Spleen (tissue), 11 donors: ENCODE results near the gene CYP2A13. TPM values are rescaled to one million over a fixed set of nuclear protein-coding genes. Genes with fewer than 3 reads are reported as not detected.

Source experiments
- DNase-seq: peaks from one replicate; pipeline ENCODE4 v3.0.0-alpha.2; 2020
- H3K27ac ChIP-seq, 8 donors: fragments of 200-600 bp; sonication (generic) in 7 of 8; 1 replicate in 4 of 8; 2 replicates in 4 of 8; pipeline versions ENCODE4 v1.5.0 to v1.8.0; 2016 to 2021; ENCODE audit warnings: inconsistent platforms in 4 of 8, mild to moderate bottlenecking in 4 of 8, moderate library complexity in 1 of 8
- H3K27me3 ChIP-seq, 7 donors: fragments of 200-600 bp; sonication (generic) in 6 of 7; replicated peaks in 1 of 7; 1 replicate in 4 of 7; 2 replicates in 3 of 7; pipeline versions ENCODE4 v1.5.0 to v1.8.0; 2016 to 2021; ENCODE audit warnings: inconsistent platforms in 3 of 7, mild to moderate bottlenecking in 1 of 7
- H3K36me3 ChIP-seq, 6 donors: fragments of 200-600 bp; sonication (generic) in 5 of 6; 1 replicate in 4 of 6; 2 replicates in 2 of 6; pipeline versions ENCODE4 v1.5.0 to v1.8.0; 2016 to 2021; ENCODE audit warnings: inconsistent platforms in 2 of 6
- H3K4me1 ChIP-seq, 6 donors: fragments of 200-600 bp; sonication (generic) in 5 of 6; 1 replicate in 3 of 6; 2 replicates in 3 of 6; pipeline versions ENCODE4 v1.5.0 to v1.8.0; 2016 to 2021; ENCODE audit warnings: inconsistent platforms in 3 of 6
- H3K4me3 ChIP-seq, 8 donors: fragments of 200-600 bp; sonication (generic) in 7 of 8; 1 replicate in 4 of 8; 2 replicates in 4 of 8; pipeline versions ENCODE4 v1.5.0 to v1.8.0; 2016 to 2021; ENCODE audit warnings: inconsistent platforms in 4 of 8, mild to moderate bottlenecking in 4 of 8, moderate library complexity in 2 of 8
- H3K9me3 ChIP-seq, 8 donors: fragments of 200-600 bp; sonication (generic) in 7 of 8; 1 replicate in 4 of 8; 2 replicates in 4 of 8; pipeline versions ENCODE4 v1.5.0 to v1.8.0; 2016 to 2021; ENCODE audit warnings: inconsistent platforms in 4 of 8
- POLR2A ChIP-seq, 3 donors: fragments of 450-650 bp; IDR thresholded peaks; one replicate each; pipeline ENCODE4 v1.5.1; 2017; ENCODE audit warnings: antibody characterized with exemption in 3 of 3, mild to moderate bottlenecking in 1 of 3
- POLR2AphosphoS5 ChIP-seq, 3 donors: sonication (generic); formaldehyde crosslinking; IDR thresholded peaks; one replicate each; pipeline ENCODE4 v1.5.1; 2017; ENCODE audit warnings: antibody characterized with exemption in 3 of 3
- WGBS, 5 donors: extraction: QIAGEN DNeasy Blood & Tissue Kit in 3 of 5; methylation state at CpG; one replicate each; pipeline versions ENCODE4 v1.1.5 to v1.1.7; 2013 to 2018; 5-methylcytosine and 5-hydroxymethylcytosine counted together
- intact Hi-C: fragments of 100-400 bp; cut with DNase I; formaldehyde crosslinking; loops from one replicate; pipeline ENCODE4 v1.15.0; 2023; ENCODE audit warnings: low total_unique reads
- polyA plus RNA-seq, 3 donors: library from polyadenylated mRNA; stranded (reverse); fragments of 200-250 nt; gene quantifications; one replicate each; pipeline ENCODE4 v1.2.1, GENCODE V29; 2013
- total RNA-seq, 7 donors: library from RNA; depleted of rRNA in 3 of 7; stranded (reverse); fragments of >200 nt in 3 of 7; fragmentation: NEBNext Ultra II Directional in 4 of 7; extraction: Animal tissue kit (Norgen Biotek cat#: 25700) in 4 of 7; gene quantifications; one replicate each; pipeline versions ENCODE4 v1.1.0 to v1.2.1, GENCODE V29; 2016 to 2021
- TF ChIP-seq, protein P1 (sequence below), 11 experiments: fragments of 200-600 bp in 7 of 11; fragments of 450-650 bp in 4 of 11; sonication (generic) in 4 of 11; IDR thresholded peaks in 8 of 11; conservative IDR thresholded peaks in 3 of 11; 1 replicate in 7 of 11; 2 replicates in 4 of 11; pipeline versions ENCODE4 v1.4.0 to v1.8.0; 2016 to 2021; ENCODE audit warnings: antibody characterized with exemption in 11 of 11, inconsistent platforms in 4 of 11, mild to moderate bottlenecking in 1 of 11
- donor health status: healthy with polysubstance abuse.
- donor health status: DM: no; HTN: no; CAD: no; lungs with moderate emphysema.
- donor health status: DM: no; HTN: no; CAD: no.
- donor health status: Bipolar disorder and iron deficiency.
- donor health status: healthy.
- donor health status: DM: no; HTN: no; CAD: no.
- donor health status: DM: yes; HTN: yes; CAD: no.

The CYP2A13 gene
- total and polyA plus RNA-seq, 10 donors: not detected

DNA sequence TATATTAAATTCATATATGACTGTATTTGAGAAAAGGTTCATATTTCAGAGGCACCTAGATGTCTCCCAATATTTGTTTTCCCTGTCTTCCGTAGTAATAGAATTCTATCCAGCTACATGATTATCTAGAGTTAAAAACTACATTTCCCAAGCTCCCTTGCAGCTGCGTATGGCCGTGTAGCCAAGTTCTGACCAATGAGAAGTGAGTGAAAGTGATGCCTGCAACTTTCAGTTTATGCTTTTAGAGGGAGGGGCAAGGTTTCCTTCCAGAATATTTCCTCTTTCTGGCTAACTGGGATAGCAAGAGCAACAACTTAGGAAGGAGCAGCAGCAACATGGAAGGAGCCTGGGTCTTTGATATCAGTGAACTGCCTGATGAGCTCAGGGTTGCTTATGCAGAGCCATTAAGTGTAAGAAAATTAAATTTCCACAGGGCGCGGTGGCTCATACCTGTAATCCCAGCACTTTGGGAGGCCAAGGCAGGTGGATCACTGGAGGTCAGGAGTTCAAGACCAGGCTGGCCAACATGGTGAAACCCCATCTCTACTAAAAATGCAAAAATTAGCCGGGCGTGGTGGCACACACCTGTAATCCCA is 23.2 kb upstream of the CYP2A13 start:
- intact Hi-C loops: no loop called here
- TF ChIP-seq, protein P1, sequence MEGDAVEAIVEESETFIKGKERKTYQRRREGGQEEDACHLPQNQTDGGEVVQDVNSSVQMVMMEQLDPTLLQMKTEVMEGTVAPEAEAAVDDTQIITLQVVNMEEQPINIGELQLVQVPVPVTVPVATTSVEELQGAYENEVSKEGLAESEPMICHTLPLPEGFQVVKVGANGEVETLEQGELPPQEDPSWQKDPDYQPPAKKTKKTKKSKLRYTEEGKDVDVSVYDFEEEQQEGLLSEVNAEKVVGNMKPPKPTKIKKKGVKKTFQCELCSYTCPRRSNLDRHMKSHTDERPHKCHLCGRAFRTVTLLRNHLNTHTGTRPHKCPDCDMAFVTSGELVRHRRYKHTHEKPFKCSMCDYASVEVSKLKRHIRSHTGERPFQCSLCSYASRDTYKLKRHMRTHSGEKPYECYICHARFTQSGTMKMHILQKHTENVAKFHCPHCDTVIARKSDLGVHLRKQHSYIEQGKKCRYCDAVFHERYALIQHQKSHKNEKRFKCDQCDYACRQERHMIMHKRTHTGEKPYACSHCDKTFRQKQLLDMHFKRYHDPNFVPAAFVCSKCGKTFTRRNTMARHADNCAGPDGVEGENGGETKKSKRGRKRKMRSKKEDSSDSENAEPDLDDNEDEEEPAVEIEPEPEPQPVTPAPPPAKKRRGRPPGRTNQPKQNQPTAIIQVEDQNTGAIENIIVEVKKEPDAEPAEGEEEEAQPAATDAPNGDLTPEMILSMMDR (IDR thresholded peaks at IDR 0.05 in 8 of 11, conservative IDR thresholded peaks at IDR 0.05 in 3 of 11): no peak
- TF ChIP-seq POLR2A (IDR thresholded peaks at IDR 0.05) (no peak), POLR2AphosphoS5 (IDR thresholded peaks at IDR 0.05) (no peak)
- no peak for DNase-seq
- H3K27ac ChIP-seq: no peak overlapping the region
- peaks cover 0 to 38% (median 4%) of the 10 kb centered on the region in 7 donors for H3K27me3 ChIP-seq
- H3K4me3 ChIP-seq: no peak overlapping the region
- H3K9me3 ChIP-seq: no peaks in the 10 kb centered on the region
- 60 to 72% (median 63%) methylated on average over 7 of the region's 7 CpGs for WGBS, 5 donors
- H3K36me3 ChIP-seq: no peaks in the 10 kb centered on the region
- no peaks in the 10 kb centered on the region for H3K4me1 ChIP-seq

- DNase-seq: no peak
- 82 to 96% (median 90%) methylated on average over 3 of the region's 3 CpGs for WGBS, 5 donors
- intact Hi-C loops: no loop called here
- Histone ChIP-seq H3K27me3 (peaks cover 0 to 28% (median 0%) of the 10 kb centered on the region in 7 donors), H3K36me3 (no peaks in the 10 kb centered on the region), H3K4me1 (no peaks in the 10 kb centered on the region), H3K9me3 (peaks cover 0 to 28% (median 24%) of the 10 kb centered on the region in 8 donors), H3K27ac (no peak overlapping the region), H3K4me3 (no peak overlapping the region)
- no peak for TF ChIP-seq POLR2AphosphoS5 (IDR thresholded peaks at IDR 0.05)
- TF ChIP-seq, protein P1 (IDR thresholded peaks at IDR 0.05 in 8 of 11, conservative IDR thresholded peaks at IDR 0.05 in 3 of 11): no peak
- no peak for TF ChIP-seq POLR2A (IDR thresholded peaks at IDR 0.05)
Observed at GRCh38 chr19:41076286-41076685, 12.0 kb upstream of the CYP2A13 start.

- 68 to 79% (median 74%) methylated on average over 2 of the region's 2 CpGs for WGBS, 5 donors
Observed at GRCh38 chr19:41083516-41083915, 4.7 kb upstream of the CYP2A13 start.

DNA sequence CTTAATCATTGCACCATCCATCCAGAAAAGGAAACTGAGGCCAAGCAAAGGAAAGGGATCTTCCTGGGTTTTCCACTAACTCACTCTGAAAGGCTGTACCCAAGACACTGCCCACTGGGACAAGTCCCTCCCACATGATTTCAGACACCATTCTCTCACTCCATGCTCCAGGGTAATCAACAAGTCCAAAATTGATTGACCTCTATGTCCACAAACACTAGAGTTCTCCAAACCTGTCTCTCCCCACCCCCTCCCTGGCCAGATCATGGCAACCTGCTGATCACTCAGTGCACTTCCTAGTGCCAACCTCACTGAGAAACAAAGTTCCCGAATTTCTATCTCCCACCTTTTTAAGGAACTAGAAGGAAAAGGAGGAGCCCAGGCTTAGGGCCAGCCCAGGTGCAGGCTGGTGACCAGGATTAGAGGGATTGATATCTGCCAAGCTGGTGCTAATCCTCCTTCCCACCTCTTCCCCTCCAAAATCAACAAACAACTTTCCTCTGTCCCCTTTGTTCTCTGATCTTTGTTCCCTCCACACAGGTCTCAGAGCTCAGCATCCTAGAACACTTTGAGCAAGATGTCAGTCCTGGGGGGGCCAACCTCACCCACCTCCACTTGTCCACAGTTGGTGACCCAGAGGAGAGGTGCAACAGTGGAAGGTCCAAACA is 2.4 kb upstream of the CYP2A13 start:
- intact Hi-C loops: no loop called here

More at GRCh38 chr19:41083516-41083915, 4.7 kb upstream of the CYP2A13 start:
- no peak for DNase-seq
- H3K4me1 ChIP-seq: no peaks in the 10 kb centered on the region
- H3K4me3 ChIP-seq: no peak overlapping the region
- peaks cover 0 to 29% (median 24%) of the 10 kb centered on the region in 8 donors for H3K9me3 ChIP-seq
- no peaks in the 10 kb centered on the region for H3K36me3 ChIP-seq
- TF ChIP-seq POLR2A (IDR thresholded peaks at IDR 0.05): no peak
- peaks cover 0 to 50% (median 0%) of the 10 kb centered on the region in 7 donors for H3K27me3 ChIP-seq
- intact Hi-C loops: no loop called here
- no peak overlapping the region for H3K27ac ChIP-seq

More for the DNA sequence above, 2.4 kb upstream of the CYP2A13 start:
- H3K36me3 ChIP-seq: no peaks in the 10 kb centered on the region
- WGBS, 5 donors: 40 to 77% (median 50%) methylated on average over 1 of the region's 1 CpG
- no peak overlapping the region for H3K4me3 ChIP-seq
- no peak overlapping the region for H3K27ac ChIP-seq
- DNase-seq: no peak
- H3K4me1 ChIP-seq: no peaks in the 10 kb centered on the region
- H3K9me3 ChIP-seq: peaks cover 0 to 9% (median 3%) of the 10 kb centered on the region in 8 donors
- H3K27me3 ChIP-seq: peaks cover 0 to 73% (median 4%) of the 10 kb centered on the region in 7 donors
- TF ChIP-seq POLR2A (IDR thresholded peaks at IDR 0.05): no peak
- TF ChIP-seq POLR2AphosphoS5 (IDR thresholded peaks at IDR 0.05): no peak
- TF ChIP-seq, protein P1 (IDR thresholded peaks at IDR 0.05 in 8 of 11, conservative IDR thresholded peaks at IDR 0.05 in 3 of 11): no peak
